GOT3 (cell line): ENCODE data around the gene NAA50.
A peak's percentile ranks its signal among the peaks of the same experiment; 100 is the strongest.

Experiments
- DNase-seq: peaks from one replicate; lab custom pipeline; 2025; ENCODE audit warnings: mixed read lengths; lab: John Stamatoyannopoulos, UW

NAA50 gene

DNA sequence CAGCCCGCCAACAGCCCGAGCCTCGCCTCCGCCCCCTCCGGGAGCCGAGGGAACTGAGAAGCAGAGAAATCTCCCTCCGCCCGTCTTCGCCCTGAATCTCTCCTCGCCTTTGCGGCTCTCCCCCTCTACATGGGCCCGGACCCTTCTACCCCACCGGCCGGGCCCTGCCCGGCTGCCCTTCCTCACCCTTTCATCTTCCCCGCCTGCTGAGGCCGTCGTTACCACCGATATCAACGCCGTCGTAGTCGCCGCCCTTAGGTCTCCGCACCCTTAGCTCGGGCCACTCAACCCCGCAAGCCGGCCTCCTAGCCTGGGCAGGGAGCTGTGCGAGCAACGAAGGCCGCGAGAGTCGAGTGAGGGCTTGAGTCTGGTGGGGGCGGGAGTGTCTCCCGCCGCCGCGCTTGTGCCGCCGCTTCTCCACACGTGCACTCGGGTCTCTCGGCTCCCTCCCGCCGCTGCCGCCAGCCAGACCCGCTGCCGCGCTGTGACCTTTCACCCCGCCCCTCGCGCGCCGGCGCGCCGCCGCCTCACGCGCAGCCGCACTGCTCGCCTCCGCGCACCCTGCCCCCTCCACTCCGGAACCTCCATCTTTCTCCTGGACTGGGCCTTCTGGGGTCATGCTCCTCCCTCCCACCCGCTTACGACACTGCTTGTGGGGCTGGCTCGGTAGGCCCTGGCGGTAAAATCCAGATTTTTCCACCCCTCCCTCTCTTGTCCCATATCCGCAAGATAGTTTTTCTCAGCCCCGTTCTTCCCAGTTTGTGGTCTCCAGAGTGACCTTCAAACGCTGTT is at the start of gene NAA50:
TSS of gene NAA50 (minus strand) at position 494 of the 792 bp plus-strand sequence. CDS start at position 194, 300 bp downstream.
- DNase-seq, result peak; percentile 71

DNA sequence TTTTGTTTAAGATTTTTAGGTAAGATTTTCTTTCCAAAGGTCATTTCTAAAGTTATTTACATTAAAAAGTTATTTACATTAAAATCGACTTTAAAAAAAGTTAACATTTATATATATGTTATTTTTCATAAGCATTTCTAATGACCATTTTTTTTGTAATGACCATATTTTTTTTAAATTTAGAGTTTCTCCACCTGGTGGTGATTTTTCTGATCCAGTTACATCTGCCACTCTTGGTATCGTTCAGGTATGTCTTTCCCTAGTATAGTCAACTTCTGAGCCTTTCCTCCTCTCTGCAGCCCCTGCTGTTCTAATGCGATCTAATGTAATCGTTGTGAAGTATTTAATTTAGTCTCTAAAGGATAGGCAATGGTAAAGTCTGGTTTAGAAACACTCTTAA is 49.6 kb upstream of the NAA50 start:
- DNase-seq, result no peak

DNA sequence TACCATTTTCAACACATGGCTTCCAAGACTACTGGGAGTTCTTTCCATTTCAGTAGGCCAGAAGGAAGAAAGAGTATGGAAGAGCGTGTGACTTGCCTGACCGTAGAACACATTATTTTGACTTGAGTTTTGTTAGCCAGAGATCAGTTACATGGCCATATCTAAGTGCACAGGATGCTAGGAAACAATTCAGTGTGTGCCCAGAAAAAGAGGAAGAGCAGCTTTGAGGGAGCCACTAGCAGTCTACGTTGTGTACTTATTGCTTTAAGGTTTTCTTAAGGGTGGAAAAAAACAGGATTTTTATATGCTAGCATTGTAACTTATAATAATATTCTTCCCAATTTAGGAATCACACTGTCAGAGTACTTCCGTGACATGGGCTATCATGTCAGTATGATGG is 48.5 kb upstream of the NAA50 start:
- no peak for DNase-seq

DNA sequence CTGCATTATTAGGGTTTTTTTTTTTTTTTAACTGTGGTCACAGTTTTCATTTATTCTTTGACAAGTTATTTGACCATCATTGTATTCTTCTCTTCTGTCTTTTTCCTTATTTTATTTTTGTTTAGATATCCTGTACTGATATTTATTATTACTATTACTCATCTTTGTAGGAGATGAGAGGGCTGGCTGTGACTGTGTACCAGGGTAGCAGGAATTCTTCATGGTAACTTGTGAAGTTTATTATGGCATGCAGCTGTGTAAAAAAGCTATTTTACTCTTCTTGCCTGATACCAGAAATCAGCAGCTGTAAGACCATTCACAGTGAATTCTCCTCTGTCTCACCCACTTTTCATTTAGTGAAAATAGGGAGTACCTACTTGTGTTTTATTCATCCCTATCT is 45.3 kb upstream of the NAA50 start:
- no peak for DNase-seq

DNA sequence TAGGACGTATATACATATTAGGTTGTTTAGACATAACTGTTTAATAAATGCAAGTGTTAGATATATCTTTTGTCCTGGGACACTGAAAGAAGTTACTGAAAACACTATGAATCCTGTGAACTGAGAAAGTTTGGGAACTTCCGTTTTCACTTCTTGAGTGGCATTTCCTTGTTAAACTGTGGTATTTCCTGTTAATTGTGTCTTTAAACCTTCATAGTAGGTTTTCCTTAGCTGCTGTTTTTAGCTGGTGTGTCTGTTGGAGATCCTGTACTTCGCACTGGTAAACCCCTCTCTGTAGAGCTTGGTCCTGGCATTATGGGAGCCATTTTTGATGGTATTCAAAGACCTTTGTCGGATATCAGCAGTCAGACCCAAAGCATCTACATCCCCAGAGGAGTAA is 37.9 kb upstream of the NAA50 start:
- DNase-seq, result no peak

DNA sequence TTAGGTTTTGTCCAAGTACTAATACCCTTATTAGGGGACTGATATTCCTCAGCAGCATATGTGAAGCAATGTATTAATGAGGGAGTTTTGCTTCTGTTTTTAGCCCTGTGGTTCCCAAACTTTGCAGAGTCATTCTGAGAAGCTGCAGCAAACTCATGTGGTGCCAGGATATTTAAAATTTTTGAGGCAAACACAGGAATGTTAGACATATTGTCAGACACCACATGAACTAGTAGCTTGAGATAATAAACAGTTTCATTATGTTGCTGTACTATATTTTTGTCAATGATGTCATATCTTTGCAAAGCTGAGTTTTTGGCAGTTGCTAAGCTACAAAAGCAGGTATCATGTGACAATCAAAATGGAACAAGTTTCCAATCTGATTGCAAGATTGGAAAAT is 37.4 kb upstream of the NAA50 start:
- DNase-seq, result no peak

DNA sequence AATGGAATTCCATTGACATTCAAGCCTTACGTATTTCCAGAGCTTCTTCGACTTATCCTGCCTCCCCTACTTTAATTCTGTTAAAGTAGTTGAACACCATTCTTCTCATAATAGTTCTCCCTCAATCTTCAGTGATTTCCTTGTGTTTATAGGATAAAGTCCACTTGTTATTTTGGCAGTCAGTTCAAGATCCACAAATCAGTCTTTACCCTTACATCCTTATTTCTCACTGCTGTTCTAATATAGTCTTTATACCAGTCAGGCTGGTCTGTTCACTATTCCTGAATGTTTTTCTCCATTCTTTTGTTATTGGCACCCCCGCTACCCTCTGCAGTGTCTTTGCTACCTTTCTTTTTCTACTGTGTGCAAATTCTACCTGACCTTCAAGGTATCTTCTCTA is 30.5 kb upstream of the NAA50 start:
- no peak for DNase-seq

DNA sequence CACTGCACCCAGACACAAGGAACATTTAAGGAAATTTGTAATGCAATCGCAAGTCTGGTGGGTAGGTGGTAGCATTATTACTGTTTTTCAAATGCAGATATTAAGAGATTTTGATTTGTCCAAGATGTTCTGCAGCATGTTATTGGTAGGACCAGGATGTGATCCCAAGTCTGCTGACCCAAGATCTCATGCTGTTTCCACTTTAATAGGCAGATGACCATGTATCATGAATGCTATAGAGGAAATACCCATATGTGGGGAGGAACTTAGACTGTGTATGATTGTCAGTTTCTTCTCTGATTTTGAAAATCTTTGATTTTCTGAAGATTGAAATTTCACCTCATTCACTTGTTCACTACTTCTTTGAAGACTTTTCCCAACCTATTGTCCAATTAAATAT is 29.5 kb upstream of the NAA50 start:
- DNase-seq, result no peak

DNA sequence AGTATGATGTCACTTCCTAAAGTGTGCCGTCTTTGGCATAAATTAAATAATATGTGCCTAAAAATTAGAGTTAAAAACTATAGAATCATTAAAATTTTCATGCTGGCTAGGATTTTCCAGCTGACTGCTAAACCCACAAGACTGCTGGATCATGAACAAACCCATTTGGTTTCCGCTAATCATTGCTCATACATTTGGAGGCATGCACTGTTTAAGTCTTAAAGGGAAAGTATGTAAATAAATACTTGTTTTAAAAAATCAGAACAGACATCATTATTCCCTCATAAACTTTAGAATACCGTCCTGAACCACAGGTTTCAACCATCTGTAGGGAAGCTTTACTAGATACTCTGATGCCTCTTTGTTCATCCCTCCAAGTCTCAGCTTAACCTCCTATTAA is 27.3 kb upstream of the NAA50 start:
- DNase-seq, result no peak

DNA sequence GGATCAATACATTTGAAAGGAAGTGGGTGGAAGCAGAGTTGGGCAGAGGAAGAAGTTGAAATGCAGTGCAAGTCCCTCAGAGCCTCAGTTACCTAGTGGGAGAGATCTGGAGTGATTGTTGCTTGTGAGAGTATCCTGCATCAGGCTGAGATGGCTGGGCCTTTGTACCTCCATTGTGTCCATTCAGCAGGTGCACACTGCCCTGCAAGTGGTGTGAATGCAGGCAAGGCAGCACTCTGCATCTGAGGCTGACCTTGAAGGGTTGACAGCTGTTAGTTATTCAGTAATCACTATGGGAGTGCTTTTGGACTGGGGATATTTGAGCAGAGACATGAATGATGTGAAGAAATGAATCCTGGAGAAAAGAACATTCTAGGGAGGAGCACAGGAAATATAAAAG is 25.9 kb upstream of the NAA50 start:
- no peak for DNase-seq

DNA sequence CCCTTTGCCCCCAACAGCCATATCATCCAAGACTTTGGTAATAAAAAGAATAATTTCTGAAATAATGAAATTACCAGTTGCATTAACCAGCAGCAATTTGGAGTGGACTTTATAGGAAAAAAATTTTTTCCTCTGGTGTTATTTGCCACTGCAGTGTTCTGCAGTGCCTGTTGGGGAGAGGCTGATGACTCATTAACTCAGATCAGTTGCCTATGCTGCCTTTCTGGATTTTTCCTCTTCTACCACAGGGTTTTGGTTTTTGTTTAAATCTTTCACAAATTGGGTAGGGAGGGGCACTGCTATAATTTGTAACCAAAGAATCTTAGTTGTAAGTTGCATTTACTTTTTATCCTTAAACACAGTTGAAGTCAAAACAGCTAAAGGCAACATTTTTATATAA is 23.5 kb upstream of the NAA50 start:
- DNase-seq, result no peak

DNA sequence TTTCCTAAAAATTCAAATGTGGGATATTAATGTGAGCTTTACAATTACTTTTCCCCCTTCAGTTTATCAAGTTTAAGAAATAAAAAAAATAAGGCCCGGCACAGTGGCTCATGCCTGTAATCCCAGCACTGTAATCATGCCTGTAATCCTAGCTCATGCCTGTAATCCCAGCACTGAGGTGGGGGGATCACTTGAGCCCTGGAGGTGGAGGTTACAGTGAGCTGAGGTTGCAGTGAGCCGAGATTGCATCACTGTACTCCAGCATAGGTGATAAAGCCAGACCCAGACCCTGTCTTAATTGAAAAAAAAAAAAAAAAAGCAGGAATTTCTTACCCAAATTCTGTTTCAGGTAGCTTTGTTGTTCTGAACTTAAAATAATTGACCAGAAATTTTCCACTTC is 18.6 kb upstream of the NAA50 start:
- DNase-seq, result no peak

DNA sequence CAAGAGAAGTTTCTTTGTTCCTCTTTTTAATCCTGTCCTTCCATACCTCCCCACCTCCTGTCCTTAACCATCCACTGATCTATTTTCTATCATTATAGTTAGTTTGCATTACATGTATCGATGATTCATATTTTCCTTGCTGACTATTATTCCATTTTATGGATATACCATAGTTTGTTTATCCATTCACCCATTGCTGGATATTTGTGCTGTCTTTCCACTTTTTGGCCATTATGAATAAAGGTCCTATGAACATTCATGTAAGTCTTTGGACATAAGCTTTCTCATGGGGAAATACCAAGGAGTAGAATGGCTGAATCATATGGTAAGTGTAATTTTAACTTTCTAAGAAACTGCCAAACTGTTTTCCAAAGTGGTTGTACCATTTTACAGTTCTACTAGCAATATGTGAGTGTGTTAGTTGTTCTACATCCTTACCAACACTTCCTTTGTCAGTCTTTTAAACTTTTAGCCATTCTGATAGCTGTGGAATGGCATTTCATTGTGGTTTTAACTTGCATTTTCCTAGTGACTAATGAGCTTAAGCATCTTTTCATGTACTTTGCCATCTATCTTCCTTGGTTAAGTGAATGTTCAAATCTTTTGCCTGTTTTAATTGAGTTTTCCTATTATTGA is 12.5 kb upstream of the NAA50 start:
- no peak for DNase-seq

DNA sequence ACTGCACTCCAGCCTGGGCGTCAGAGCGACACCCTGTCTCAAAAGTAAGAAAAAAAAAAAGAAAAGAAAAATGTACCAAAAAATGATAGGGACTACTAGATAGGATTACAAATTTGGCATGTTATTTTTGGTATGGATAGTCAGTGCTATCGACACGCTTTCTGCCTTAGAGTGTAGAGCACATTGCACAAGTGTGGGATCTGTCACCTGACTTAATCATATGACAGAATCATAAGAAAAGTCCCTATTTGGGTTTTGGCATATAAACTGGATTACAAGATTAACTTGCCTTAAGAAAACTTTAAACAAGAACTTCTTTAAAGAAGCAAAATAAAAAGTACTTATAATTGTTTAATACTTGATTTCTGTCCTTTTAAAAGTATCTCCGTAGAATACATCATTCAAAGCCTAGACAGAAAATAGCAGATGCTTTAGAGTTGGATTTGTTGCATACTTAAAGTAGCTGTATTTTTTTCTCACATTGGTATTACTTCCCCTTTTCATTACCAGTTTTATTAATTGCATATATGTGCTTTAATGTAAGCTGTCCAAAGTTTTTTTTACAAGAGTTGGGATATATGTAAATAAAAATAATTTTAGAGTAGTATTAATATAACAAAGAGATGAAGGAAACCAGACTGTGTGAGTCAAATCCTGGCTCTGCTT is 8.6 kb upstream of the NAA50 start:
- no peak for DNase-seq

DNA sequence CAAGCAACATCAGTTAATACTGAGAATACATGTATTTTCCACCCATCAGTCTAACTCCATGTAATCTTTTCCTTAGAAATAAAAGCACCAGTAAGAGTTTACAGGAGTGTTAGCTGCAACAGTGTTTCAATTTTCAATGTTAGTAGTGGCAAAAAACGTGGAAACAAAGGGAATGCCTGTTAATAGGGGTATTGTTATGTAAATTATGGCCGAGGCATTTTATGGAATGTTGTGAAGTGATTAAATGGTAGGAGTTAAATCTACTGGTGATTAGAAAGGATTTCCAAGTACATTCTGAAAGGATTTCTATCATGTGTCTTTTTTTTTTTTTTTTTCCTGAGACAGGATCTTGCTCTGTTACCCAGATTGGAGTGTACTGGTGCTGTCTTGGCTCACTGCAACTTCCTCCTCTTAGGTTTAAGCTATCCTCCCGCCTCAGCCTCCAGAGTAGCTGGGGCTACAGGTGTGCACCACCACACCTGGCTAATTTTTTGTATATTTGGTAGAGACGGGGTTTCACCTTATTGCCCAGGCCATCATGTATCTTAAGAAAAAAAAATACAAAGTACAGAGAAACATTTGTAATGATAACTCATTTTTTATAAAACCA is 7.4 kb upstream of the NAA50 start:
- no peak for DNase-seq

DNA sequence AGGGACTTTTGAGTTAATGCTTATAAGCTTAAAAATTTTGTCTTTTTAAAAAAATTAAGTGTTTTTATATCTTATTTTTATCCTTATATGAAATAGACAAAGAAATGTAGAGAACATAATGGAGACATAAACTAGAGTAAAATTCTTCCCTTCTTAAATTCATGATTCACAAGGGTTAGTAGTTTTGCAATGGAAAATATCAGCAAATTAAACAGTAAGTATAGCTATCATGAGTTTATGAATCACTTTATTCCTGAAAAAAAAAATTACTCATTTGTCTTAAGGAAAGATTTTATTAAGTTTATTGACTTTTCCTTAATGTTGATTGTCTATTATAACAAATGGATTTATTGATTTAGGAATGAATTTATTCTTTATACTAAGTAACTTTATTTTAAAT is 5.1 kb upstream of the NAA50 start:
- DNase-seq, result no peak

DNA sequence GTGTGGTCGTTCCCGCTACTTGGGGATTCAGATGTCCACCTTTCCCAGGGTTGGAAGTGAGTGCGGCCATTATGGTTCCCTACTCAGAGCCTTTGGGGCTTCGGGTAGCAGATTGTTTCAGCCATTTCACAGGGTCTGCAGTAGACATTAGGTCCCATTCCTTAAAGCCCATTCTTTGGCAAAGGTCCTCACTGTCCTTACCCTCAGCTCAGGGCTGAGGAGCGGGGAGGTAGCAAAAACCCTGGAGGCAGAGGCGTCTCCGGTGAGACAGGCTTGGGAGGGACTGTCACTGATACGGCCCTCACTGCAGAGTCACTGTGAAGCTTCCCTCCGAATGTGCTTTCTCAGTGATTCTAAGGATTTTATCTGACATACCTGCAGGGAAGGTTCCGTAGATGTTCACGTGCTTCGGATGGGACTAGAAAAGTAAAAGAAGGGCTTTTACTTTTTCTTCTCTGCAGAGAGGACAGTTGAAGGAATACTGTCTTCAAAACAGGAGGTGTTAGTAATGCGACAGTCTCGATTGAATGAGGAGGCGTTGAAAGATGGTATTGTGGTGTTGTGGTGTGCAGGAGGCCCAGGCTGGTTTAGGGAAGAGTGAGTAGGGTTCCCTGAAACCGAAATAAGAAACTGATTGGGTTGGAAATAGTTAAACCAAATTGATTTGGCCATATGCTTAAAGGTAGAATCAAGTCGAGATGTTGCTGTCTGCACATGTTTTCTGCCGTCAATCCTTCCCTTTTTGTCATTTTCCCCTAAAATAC is 1.4 kb upstream of the NAA50 start:
- DNase-seq, result no peak

DNA sequence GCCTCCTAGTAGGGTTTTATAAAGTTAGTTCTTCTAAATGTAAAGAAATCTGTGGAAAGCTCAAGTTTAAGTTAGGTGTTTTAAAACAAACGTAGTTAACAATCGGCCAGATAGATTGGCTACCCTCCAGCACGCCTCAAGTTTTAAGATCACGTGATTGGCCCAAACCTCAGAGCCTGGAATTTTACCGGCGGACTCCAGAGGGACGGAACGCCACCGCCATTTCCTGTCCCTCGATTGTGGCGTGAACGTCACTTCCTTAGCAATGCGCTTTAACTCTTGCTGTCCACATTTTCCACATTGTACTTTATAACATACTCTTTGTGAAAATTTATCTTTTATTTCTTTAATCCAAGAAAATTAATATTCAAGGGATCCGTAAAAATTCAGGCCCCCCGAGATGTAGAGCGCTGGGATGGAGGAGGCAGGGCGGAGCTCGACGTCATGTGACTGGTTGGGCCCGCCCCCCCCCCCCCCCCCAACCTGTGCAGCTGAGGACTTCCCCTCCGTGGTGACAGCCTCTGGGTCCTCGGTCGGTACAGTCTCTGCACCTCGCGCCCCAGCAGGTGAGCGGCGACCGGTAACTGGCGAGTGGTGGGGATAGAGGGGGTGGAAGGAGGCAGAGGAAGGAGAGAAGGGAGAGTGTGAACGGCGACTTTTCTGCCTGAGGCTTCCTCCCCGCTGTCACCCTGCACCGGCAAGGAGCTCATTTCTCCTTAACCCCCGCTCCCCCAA is 666 bp upstream of the NAA50 start, which contains the start of gene ATP6V1A:
TSS of gene ATP6V1A (plus strand) at position 488 of the 735 bp plus-strand sequence. CDS start 31,719 bp downstream, outside the sequence.
- DNase-seq, result peak; percentile 77

DNA sequence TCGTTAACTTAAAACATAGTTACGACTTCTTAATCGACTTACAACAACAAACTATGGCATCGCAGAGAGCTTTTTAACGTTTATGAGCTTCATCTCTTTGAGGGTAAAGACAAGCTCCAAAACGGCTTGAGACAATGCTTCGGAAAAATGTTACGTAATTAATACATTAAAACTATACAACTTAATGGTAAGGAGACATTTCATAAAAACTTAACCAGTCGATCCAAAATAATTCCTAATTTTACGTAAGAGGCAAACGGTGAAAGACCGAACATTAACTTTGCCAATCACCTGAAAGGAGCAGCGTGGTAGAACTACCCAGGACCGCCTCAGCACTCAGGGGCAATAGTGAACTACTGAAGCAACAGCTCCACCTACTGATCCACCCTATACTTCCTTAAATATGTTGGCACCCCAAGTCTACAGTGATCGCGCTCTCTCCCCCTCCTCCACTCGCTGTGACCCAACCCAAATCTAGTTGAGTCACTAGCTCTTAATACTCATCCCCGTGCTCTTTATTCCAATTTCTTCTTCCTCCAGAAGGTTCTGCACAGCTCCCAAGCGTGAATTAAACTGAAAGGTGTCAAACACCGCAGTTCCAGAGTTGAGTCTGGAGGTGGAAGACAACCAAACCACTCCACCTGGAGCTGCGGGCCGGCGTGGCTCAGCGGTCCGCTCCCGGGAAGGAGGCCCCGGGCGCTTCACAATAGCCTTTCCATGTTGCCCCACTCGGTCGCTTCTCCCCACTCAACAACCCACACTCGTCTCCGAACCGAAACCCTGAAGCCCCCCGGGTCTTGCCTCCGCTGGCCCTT is 901 bp downstream of the NAA50 start:
- DNase-seq, result peak; percentile 31

DNA sequence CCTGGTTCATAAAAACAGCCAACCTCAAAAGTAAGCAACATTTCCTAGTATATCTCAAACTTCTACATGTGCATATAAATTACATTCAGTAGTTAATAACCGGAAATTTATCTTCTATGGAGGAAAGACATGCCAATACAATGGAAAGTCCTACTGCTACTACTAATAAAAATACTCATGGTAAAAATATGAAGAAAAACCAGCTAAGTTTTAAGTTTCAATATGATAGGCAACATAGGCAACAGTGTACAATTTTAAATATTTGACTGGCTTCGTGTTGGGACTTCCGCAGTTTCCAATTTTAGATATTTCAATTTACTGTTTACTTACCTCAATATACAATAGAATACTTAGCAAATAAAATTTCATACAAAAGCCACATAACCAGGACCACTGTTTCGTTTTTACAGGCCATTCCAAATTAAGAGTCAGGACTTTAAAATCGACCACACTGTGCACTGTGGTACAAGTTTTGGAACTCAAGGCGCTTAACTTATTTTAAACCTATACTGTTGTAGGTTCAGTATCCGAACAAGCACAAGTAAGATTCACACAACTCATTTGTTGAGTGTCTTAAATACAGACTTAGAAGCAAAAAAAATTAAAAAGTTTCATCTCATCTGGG is 2.9 kb downstream of the NAA50 start:
- no peak for DNase-seq
